HEK293 (cell line): ENCODE measurements around the gene NARF.
A peak's percentile ranks its signal among the peaks of the same experiment; 100 is the strongest.

Experiments
- CTCF ChIA-PET: fragments of 350-600 bp; formaldehyde crosslinking; extraction: SDS; loops from one replicate; lab custom pipeline; 2021; ENCODE audit warnings: antibody characterized with exemption; lab: Yijun Ruan, JAX
- POLR2A ChIA-PET: fragments of 300-600 bp; formaldehyde crosslinking; extraction: SDS; loops from one replicate; lab custom pipeline; 2020; ENCODE audit warnings: antibody characterized with exemption, inconsistent platforms; lab: Yijun Ruan, JAX
- H3K27ac ChIP-seq: fragments of 200-500 bp; sonication (Bioruptor generic); 2 replicates; pipeline ENCODE4 v1.5.1; 2014; ENCODE audit warnings: low read depth, low read length, control low read depth, inconsistent platforms; ENCODE audit errors: extremely low read depth
- H3K36me3 ChIP-seq, 2 experiments: fragments of 200-500 bp in 1 of 2; sonication (Bioruptor generic) in 1 of 2; 1 replicate in 1 of 2; 2 replicates in 1 of 2; pipeline ENCODE4 v1.5.1; 2014 to 2017; ENCODE audit warnings: inconsistent platforms in 2 of 2, low read length in 2 of 2; ENCODE audit not compliant: control insufficient read depth in 2 of 2, insufficient read depth in 1 of 2
- H3K4me1 ChIP-seq: fragments of 200-500 bp; sonication (Bioruptor generic); 2 replicates; pipeline ENCODE4 v1.5.1; 2014; ENCODE audit warnings: mild to moderate bottlenecking, low read length, inconsistent platforms; ENCODE audit not compliant: control insufficient read depth, insufficient read depth
- H3K4me3 ChIP-seq: 2 replicates; pipeline ENCODE4 v1.5.1; 2011; ENCODE audit warnings: low read depth, mild to moderate bottlenecking, control low read depth, low read length, moderate library complexity
- H3K9me3 ChIP-seq: fragments of 200-500 bp; sonication (Bioruptor generic); 2 replicates; pipeline ENCODE4 v1.5.1; 2014; ENCODE audit warnings: low read depth, low read length, inconsistent platforms; ENCODE audit not compliant: control insufficient read depth, insufficient read depth
- HOXA7 ChIP-seq: sonication (generic); formaldehyde crosslinking; IDR thresholded peaks from 2 replicates; pipeline ENCODE4 v1.8.1; 2022; ENCODE audit warnings: missing genetic modification reagents, borderline replicate concordance
- HOXD13 ChIP-seq: sonication (generic); formaldehyde crosslinking; IDR thresholded peaks from 2 replicates; pipeline ENCODE4 v1.8.0; 2022; ENCODE audit warnings: missing genetic modification reagents, borderline replicate concordance
- MEIS1 ChIP-seq: sonication (generic); formaldehyde crosslinking; IDR thresholded peaks from 2 replicates; pipeline ENCODE4 v1.8.1; 2022; ENCODE audit warnings: missing genetic modification reagents, mild to moderate bottlenecking, borderline replicate concordance
- MZF1 ChIP-seq: fragments of 450-650 bp; formaldehyde crosslinking; IDR thresholded peaks from 2 replicates; pipeline ENCODE4 v1.5.1; 2017; ENCODE audit warnings: missing biosample characterization, missing genetic modification characterization, borderline replicate concordance
- PRDM1 ChIP-seq: fragments of 450-650 bp; formaldehyde crosslinking; IDR thresholded peaks from 2 replicates; pipeline ENCODE4; 2016; ENCODE audit warnings: missing biosample characterization, missing genetic modification characterization
- SP7 ChIP-seq: fragments of 450-650 bp; formaldehyde crosslinking; IDR thresholded peaks from 2 replicates; pipeline ENCODE4 v1.5.1; 2016; ENCODE audit warnings: missing biosample characterization, missing genetic modification characterization
- ZFHX2 ChIP-seq: fragments of 450-650 bp; formaldehyde crosslinking; conservative IDR thresholded peaks from 2 replicates; pipeline ENCODE4 v1.5.1; 2016; ENCODE audit warnings: missing biosample characterization, missing genetic modification characterization
- ZNF174 ChIP-seq: fragments of 450-650 bp; formaldehyde crosslinking; IDR thresholded peaks from 2 replicates; pipeline ENCODE4 v1.5.0; 2017; ENCODE audit warnings: missing biosample characterization, mild to moderate bottlenecking, missing genetic modification characterization
- ZNF214 ChIP-seq: fragments of 450-650 bp; formaldehyde crosslinking; IDR thresholded peaks from 2 replicates; pipeline ENCODE4 v1.5.1; 2017; ENCODE audit warnings: missing biosample characterization, mild to moderate bottlenecking, missing genetic modification characterization, borderline replicate concordance
- ZNF311 ChIP-seq: fragments of 450-650 bp; formaldehyde crosslinking; IDR thresholded peaks from 2 replicates; pipeline ENCODE4 v1.5.1; 2017; ENCODE audit warnings: missing biosample characterization, missing genetic modification characterization, borderline replicate concordance
- ZNF514 ChIP-seq: fragments of 450-650 bp; formaldehyde crosslinking; IDR thresholded peaks from 2 replicates; pipeline ENCODE4 v1.5.1; 2016; ENCODE audit warnings: missing biosample characterization, missing genetic modification characterization
- ZNF521 ChIP-seq: fragments of 450-650 bp; formaldehyde crosslinking; IDR thresholded peaks from 2 replicates; pipeline ENCODE4 v1.5.1; 2017; ENCODE audit warnings: missing biosample characterization, mild to moderate bottlenecking, missing genetic modification characterization
- ZNF548 ChIP-seq: fragments of 450-650 bp; formaldehyde crosslinking; IDR thresholded peaks from 2 replicates; pipeline ENCODE4 v1.5.1; 2016; ENCODE audit warnings: missing biosample characterization, missing genetic modification characterization
- ZNF549 ChIP-seq: fragments of 450-650 bp; IDR thresholded peaks from 2 replicates; pipeline ENCODE4 v1.5.1; 2018; ENCODE audit warnings: missing biosample characterization, missing genetic modification characterization, mild to moderate bottlenecking, inconsistent platforms, moderate library complexity
- ZNF555 ChIP-seq: fragments of 450-650 bp; formaldehyde crosslinking; conservative IDR thresholded peaks from 2 replicates; pipeline ENCODE4 v1.5.1; 2017; ENCODE audit warnings: missing biosample characterization, mild to moderate bottlenecking, missing genetic modification characterization, inconsistent platforms
- ZNF560 ChIP-seq: fragments of 450-650 bp; formaldehyde crosslinking; IDR thresholded peaks from 2 replicates; pipeline ENCODE4 v1.5.1; 2017; ENCODE audit warnings: missing biosample characterization, missing genetic modification characterization, borderline replicate concordance
- ZNF785 ChIP-seq: fragments of 450-650 bp; formaldehyde crosslinking; IDR thresholded peaks from 2 replicates; pipeline ENCODE4 v1.5.1; 2016; ENCODE audit warnings: missing biosample characterization, missing genetic modification characterization
- TF ChIP-seq, protein P1 (sequence below): fragments of 450-650 bp; formaldehyde crosslinking; IDR thresholded peaks from 2 replicates; pipeline ENCODE4 v1.5.1; 2017; ENCODE audit warnings: missing biosample characterization, mild to moderate bottlenecking, missing genetic modification characterization, moderate library complexity
- TF ChIP-seq, protein P2 (sequence below): IDR thresholded peaks from 2 replicates; pipeline ENCODE4 v1.6.1; 2011; ENCODE audit warnings: mild to moderate bottlenecking, low read depth, low read length, borderline replicate concordance
- TF ChIP-seq, protein P3 (sequence below): fragments of 450-650 bp; formaldehyde crosslinking; IDR thresholded peaks from 2 replicates; pipeline ENCODE4 v1.5.1; 2016; ENCODE audit warnings: missing biosample characterization, missing genetic modification characterization
- TF ChIP-seq, protein P4 (sequence below): fragments of 450-650 bp; formaldehyde crosslinking; conservative IDR thresholded peaks from 2 replicates; pipeline ENCODE4 v1.5.1; 2016; ENCODE audit warnings: low read depth, missing biosample characterization, missing genetic modification characterization
- TF ChIP-seq, protein P5 (sequence below): fragments of 450-650 bp; formaldehyde crosslinking; IDR thresholded peaks from 2 replicates; pipeline ENCODE4 v1.5.1; 2016; ENCODE audit warnings: missing biosample characterization, missing genetic modification characterization
- TF ChIP-seq, protein P6 (sequence below): fragments of 450-650 bp; formaldehyde crosslinking; IDR thresholded peaks from 2 replicates; pipeline ENCODE4 v1.5.1; 2017; ENCODE audit warnings: missing biosample characterization, missing genetic modification characterization
- TF ChIP-seq, protein P7 (sequence below): fragments of 450-650 bp; formaldehyde crosslinking; IDR thresholded peaks from 2 replicates; pipeline ENCODE4 v1.5.1; 2017; ENCODE audit warnings: missing biosample characterization, missing genetic modification characterization

NARF gene

DNA sequence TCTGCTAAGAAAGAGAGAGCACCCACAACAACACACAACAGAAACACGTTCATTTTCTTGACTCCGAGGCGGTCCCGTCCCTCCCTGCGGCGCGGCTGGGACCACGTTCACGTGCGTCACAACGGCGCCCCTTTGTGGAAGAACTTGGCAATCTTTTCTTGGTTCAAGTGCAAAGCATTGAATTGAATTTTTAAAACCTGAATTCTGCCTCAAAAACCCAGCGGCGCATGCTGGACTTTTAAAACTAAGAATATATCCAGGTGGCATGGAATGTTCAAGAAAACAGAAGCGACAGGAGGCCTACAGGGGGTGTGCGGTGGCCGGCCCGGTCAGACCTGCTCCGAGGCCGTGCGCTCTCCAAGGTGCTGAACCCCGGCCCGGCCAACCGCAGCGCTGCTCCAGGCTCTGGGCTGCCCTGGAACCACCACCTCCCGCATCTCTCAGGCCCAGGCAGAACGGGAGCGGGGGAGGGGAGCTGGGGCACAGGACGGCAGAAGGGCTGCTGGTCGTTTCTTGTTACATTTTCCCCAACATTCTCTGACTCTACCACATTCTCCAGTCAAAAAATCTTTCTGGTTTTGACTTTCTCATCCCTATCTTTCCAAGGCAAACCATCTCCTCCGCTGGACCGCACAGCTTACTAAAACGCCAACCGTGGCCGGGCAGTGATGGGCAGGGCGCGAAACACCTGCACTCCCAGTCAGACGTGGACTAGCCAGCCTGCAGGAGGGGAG lies 43.8 kb upstream of the NARF start:
- ChIA-PET CTCF (interaction anchor here (0.5 to 1.1 kb wide), 7 partner anchors 8 to 485 kb away, joined by 3 to 11 read pairs (median 3); no protein-coding TSS in a partner anchor), POLR2A (no interaction called here)
- Histone ChIP-seq H3K4me3 (no peak overlapping the region), H3K36me3 (peaks cover 8 to 11% of the 10 kb centered on the region in 2 experiments; a peak in 2 of 3 replicates), H3K4me1 (peaks cover 12% of the 10 kb centered on the region), H3K9me3 (no peaks in the 10 kb centered on the region), H3K27ac (no peak overlapping the region)
- TF ChIP-seq PRDM1 (tag by site-specific recombination) = peak; percentile 18; the same call in 1 of the 2 replicates
- no peak for TF ChIP-seq ZNF521 (tag by site-specific recombination)
- no peak for TF ChIP-seq MZF1 (tag by site-specific recombination)
- TF ChIP-seq ZNF514 = no peak
- TF ChIP-seq HOXD13 (CRISPR knock-in tag) = peak; percentile 44; the same call in 1 of the 2 replicates
- no peak for TF ChIP-seq ZFHX2 (tag by site-specific recombination)
- TF ChIP-seq, protein P1, sequence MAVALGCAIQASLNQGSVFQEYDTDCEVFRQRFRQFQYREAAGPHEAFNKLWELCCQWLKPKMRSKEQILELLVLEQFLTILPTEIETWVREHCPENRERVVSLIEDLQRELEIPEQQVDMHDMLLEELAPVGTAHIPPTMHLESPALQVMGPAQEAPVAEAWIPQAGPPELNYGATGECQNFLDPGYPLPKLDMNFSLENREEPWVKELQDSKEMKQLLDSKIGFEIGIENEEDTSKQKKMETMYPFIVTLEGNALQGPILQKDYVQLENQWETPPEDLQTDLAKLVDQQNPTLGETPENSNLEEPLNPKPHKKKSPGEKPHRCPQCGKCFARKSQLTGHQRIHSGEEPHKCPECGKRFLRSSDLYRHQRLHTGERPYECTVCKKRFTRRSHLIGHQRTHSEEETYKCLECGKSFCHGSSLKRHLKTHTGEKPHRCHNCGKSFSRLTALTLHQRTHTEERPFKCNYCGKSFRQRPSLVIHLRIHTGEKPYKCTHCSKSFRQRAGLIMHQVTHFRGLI (tag by site-specific recombination) = peak; percentile 84; the same call in 1 of the 2 replicates
- TF ChIP-seq, protein P2, sequence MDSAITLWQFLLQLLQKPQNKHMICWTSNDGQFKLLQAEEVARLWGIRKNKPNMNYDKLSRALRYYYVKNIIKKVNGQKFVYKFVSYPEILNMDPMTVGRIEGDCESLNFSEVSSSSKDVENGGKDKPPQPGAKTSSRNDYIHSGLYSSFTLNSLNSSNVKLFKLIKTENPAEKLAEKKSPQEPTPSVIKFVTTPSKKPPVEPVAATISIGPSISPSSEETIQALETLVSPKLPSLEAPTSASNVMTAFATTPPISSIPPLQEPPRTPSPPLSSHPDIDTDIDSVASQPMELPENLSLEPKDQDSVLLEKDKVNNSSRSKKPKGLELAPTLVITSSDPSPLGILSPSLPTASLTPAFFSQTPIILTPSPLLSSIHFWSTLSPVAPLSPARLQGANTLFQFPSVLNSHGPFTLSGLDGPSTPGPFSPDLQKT = no peak
- TF ChIP-seq ZNF548 = no peak
- TF ChIP-seq ZNF785 (tag by site-specific recombination) = no peak
- peak; percentile 71 for TF ChIP-seq SP7 (tag by site-specific recombination)
- TF ChIP-seq, protein P3, sequence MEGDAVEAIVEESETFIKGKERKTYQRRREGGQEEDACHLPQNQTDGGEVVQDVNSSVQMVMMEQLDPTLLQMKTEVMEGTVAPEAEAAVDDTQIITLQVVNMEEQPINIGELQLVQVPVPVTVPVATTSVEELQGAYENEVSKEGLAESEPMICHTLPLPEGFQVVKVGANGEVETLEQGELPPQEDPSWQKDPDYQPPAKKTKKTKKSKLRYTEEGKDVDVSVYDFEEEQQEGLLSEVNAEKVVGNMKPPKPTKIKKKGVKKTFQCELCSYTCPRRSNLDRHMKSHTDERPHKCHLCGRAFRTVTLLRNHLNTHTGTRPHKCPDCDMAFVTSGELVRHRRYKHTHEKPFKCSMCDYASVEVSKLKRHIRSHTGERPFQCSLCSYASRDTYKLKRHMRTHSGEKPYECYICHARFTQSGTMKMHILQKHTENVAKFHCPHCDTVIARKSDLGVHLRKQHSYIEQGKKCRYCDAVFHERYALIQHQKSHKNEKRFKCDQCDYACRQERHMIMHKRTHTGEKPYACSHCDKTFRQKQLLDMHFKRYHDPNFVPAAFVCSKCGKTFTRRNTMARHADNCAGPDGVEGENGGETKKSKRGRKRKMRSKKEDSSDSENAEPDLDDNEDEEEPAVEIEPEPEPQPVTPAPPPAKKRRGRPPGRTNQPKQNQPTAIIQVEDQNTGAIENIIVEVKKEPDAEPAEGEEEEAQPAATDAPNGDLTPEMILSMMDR = peak; percentile 73
- no peak for TF ChIP-seq ZNF555 (tag by site-specific recombination)
- TF ChIP-seq MEIS1 (CRISPR knock-in tag) = no peak
- TF ChIP-seq ZNF311 (tag by site-specific recombination) = no peak
- TF ChIP-seq, protein P4, sequence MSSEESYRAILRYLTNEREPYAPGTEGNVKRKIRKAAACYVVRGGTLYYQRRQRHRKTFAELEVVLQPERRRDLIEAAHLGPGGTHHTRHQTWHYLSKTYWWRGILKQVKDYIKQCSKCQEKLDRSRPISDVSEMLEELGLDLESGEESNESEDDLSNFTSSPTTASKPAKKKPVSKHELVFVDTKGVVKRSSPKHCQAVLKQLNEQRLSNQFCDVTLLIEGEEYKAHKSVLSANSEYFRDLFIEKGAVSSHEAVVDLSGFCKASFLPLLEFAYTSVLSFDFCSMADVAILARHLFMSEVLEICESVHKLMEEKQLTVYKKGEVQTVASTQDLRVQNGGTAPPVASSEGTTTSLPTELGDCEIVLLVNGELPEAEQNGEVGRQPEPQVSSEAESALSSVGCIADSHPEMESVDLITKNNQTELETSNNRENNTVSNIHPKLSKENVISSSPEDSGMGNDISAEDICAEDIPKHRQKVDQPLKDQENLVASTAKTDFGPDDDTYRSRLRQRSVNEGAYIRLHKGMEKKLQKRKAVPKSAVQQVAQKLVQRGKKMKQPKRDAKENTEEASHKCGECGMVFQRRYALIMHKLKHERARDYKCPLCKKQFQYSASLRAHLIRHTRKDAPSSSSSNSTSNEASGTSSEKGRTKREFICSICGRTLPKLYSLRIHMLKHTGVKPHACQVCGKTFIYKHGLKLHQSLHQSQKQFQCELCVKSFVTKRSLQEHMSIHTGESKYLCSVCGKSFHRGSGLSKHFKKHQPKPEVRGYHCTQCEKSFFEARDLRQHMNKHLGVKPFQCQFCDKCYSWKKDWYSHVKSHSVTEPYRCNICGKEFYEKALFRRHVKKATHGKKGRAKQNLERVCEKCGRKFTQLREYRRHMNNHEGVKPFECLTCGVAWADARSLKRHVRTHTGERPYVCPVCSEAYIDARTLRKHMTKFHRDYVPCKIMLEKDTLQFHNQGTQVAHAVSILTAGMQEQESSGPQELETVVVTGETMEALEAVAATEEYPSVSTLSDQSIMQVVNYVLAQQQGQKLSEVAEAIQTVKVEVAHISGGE (tag by site-specific recombination) = no peak
- TF ChIP-seq ZNF214 = no peak
- TF ChIP-seq, protein P5, sequence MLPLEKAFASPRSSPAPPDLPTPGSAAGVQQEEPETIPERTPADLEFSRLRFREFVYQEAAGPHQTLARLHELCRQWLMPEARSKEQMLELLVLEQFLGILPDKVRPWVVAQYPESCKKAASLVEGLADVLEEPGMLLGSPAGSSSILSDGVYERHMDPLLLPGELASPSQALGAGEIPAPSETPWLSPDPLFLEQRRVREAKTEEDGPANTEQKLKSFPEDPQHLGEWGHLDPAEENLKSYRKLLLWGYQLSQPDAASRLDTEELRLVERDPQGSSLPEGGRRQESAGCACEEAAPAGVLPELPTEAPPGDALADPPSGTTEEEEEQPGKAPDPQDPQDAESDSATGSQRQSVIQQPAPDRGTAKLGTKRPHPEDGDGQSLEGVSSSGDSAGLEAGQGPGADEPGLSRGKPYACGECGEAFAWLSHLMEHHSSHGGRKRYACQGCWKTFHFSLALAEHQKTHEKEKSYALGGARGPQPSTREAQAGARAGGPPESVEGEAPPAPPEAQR (tag by site-specific recombination) = no peak
- TF ChIP-seq, protein P6, sequence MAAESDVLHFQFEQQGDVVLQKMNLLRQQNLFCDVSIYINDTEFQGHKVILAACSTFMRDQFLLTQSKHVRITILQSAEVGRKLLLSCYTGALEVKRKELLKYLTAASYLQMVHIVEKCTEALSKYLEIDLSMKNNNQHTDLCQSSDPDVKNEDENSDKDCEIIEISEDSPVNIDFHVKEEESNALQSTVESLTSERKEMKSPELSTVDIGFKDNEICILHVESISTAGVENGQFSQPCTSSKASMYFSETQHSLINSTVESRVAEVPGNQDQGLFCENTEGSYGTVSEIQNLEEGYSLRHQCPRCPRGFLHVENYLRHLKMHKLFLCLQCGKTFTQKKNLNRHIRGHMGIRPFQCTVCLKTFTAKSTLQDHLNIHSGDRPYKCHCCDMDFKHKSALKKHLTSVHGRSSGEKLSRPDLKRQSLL (tag by site-specific recombination) = 0 out of 2 replicates have a peak, but pooled peaks have one; percentile 20
- no peak for TF ChIP-seq ZNF560 (tag by site-specific recombination)
- TF ChIP-seq, protein P7, sequence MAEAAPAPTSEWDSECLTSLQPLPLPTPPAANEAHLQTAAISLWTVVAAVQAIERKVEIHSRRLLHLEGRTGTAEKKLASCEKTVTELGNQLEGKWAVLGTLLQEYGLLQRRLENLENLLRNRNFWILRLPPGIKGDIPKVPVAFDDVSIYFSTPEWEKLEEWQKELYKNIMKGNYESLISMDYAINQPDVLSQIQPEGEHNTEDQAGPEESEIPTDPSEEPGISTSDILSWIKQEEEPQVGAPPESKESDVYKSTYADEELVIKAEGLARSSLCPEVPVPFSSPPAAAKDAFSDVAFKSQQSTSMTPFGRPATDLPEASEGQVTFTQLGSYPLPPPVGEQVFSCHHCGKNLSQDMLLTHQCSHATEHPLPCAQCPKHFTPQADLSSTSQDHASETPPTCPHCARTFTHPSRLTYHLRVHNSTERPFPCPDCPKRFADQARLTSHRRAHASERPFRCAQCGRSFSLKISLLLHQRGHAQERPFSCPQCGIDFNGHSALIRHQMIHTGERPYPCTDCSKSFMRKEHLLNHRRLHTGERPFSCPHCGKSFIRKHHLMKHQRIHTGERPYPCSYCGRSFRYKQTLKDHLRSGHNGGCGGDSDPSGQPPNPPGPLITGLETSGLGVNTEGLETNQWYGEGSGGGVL (tag by site-specific recombination) = no peak
- TF ChIP-seq ZNF174 (tag by site-specific recombination) = no peak
- TF ChIP-seq ZNF549 (tag by site-specific recombination) = no peak
- no peak for TF ChIP-seq HOXA7
